Measurements from ENCODE around the gene CIAO1. TPM values are rescaled to one million over a fixed set of nuclear protein-coding genes. Genes with fewer than 3 reads are reported as not detected.

Gene CIAO1
- total and polyA plus RNA-seq, 2 experiments from 2014 or later, result 71.2 to 90.1 TPM

GRCh38 chr2:96225016-96225533 lies 41.0 kb upstream of the CIAO1 start:
- no peak overlapping the region for H2AFZ ChIP-seq
- no peaks in the 10 kb centered on the region for H3K79me2 ChIP-seq
- no peaks in the 10 kb centered on the region for H3K9me2 ChIP-seq (replicated peaks; ENCODE audit: insufficient read depth)
- no peaks in the 10 kb centered on the region for H3K4me1 ChIP-seq (ENCODE audit: insufficient read depth)
- no peaks in the 10 kb centered on the region for H3K36me3 ChIP-seq (replicated peaks; ENCODE audit: insufficient read depth, low read depth)
- H3K4me2 ChIP-seq, result no peak overlapping the region
- H3K27ac ChIP-seq, result no peak overlapping the region
- H3K9me3 ChIP-seq (ENCODE audit: low read depth), result no peaks in the 10 kb centered on the region
- no peak for TF ChIP-seq CTCF (IDR thresholded peaks at IDR 0.05; ENCODE audit: poor library complexity)
- no peak for TF ChIP-seq EZH2phosphoT487 (IDR thresholded peaks at IDR 0.05; ENCODE audit: low read depth, severe bottlenecking, unreplicated experiment)
- TF ChIP-seq EZH2 (IDR thresholded peaks at IDR 0.05; ENCODE audit: borderline replicate concordance), result no peak
- H3K27me3 ChIP-seq, result no peaks in the 10 kb centered on the region
- no peak for DNase-seq (ENCODE audit: low spot score)
- H3K4me3 ChIP-seq, result no peak overlapping the region
- H4K20me1 ChIP-seq (ENCODE audit: insufficient read depth, poor library complexity, severe bottlenecking), result no peaks in the 10 kb centered on the region
- WGBS (ENCODE audit: low lambda C conversion rate, missing lambda C conversion rate), result 89% methylated on average over 3 of the region's 3 CpGs

- Histone ChIP-seq H3K9me3 (ENCODE audit: low read depth) (no peaks in the 10 kb centered on the region), H4K20me1 (ENCODE audit: insufficient read depth, poor library complexity, severe bottlenecking) (no peaks in the 10 kb centered on the region), H3K9me2 (replicated peaks; ENCODE audit: insufficient read depth) (no peaks in the 10 kb centered on the region), H3K4me2 (no peak overlapping the region), H3K4me1 (ENCODE audit: insufficient read depth) (no peaks in the 10 kb centered on the region), H3K27ac (no peak overlapping the region), H3K36me3 (replicated peaks; ENCODE audit: insufficient read depth, low read depth) (no peaks in the 10 kb centered on the region), H3K79me2 (no peaks in the 10 kb centered on the region), H2AFZ (no peak overlapping the region), H3K27me3 (no peaks in the 10 kb centered on the region), H3K4me3 (no peak overlapping the region)
- TF ChIP-seq EZH2phosphoT487 (IDR thresholded peaks at IDR 0.05; ENCODE audit: low read depth, severe bottlenecking, unreplicated experiment), result no peak
- TF ChIP-seq EZH2 (IDR thresholded peaks at IDR 0.05; ENCODE audit: borderline replicate concordance), result no peak
- TF ChIP-seq CTCF (IDR thresholded peaks at IDR 0.05; ENCODE audit: poor library complexity), result no peak
- 98% methylated on average over 4 of the region's 4 CpGs for WGBS (ENCODE audit: low lambda C conversion rate, missing lambda C conversion rate)
- no peak for DNase-seq (ENCODE audit: low spot score)
Observed at GRCh38 chr2:96231316-96231715, 34.7 kb upstream of the CIAO1 start.

GRCh38 chr2:96233436-96233835 lies 32.6 kb upstream of the CIAO1 start:
- no peak overlapping the region for H3K27ac ChIP-seq
- WGBS (ENCODE audit: low lambda C conversion rate, missing lambda C conversion rate), result 93% methylated on average over 6 of the region's 6 CpGs
- no peak for TF ChIP-seq CTCF (IDR thresholded peaks at IDR 0.05; ENCODE audit: poor library complexity)
- no peak for TF ChIP-seq EZH2phosphoT487 (IDR thresholded peaks at IDR 0.05; ENCODE audit: low read depth, severe bottlenecking, unreplicated experiment)
- no peak for TF ChIP-seq EZH2 (IDR thresholded peaks at IDR 0.05; ENCODE audit: borderline replicate concordance)
- no peaks in the 10 kb centered on the region for H3K79me2 ChIP-seq
- H3K4me2 ChIP-seq, result no peak overlapping the region
- H4K20me1 ChIP-seq (ENCODE audit: insufficient read depth, poor library complexity, severe bottlenecking), result no peaks in the 10 kb centered on the region
- no peaks in the 10 kb centered on the region for H3K36me3 ChIP-seq (replicated peaks; ENCODE audit: insufficient read depth, low read depth)
- no peaks in the 10 kb centered on the region for H3K9me3 ChIP-seq (ENCODE audit: low read depth)
- H3K4me1 ChIP-seq (ENCODE audit: insufficient read depth), result no peaks in the 10 kb centered on the region
- H3K27me3 ChIP-seq, result no peaks in the 10 kb centered on the region
- no peak overlapping the region for H3K4me3 ChIP-seq
- DNase-seq (ENCODE audit: low spot score), result no peak
- H2AFZ ChIP-seq, result no peak overlapping the region
- H3K9me2 ChIP-seq (replicated peaks; ENCODE audit: insufficient read depth), result no peaks in the 10 kb centered on the region
